Thymus (tissue), 11 donors: ENCODE data around the gene UBE2S. TPM values are rescaled to one million over a fixed set of nuclear protein-coding genes. Genes with fewer than 3 reads are reported as not detected.
A peak's percentile ranks its signal among the peaks of the same experiment; 100 is the strongest.

ENCODE experiments used
- DNase-seq, 9 donors: peaks; one replicate each; pipeline ENCODE4 v3.0.0-alpha.2; 2013; ENCODE audit warnings: low spot score in 9 of 9, low read depth in 6 of 9, missing footprints in 1 of 9
- H3K27ac ChIP-seq, 2 donors: one replicate each; pipeline ENCODE4 v1.5.1; 2013; ENCODE audit warnings: control low read depth in 1 of 2, low read depth in 1 of 2, low read length in 1 of 2, mild to moderate bottlenecking in 1 of 2, moderate library complexity in 1 of 2
- H3K27me3 ChIP-seq, 2 donors: one replicate each; pipeline ENCODE4 v1.5.1; 2013; ENCODE audit warnings: low read length in 1 of 2; ENCODE audit not compliant: control insufficient read depth in 2 of 2, insufficient read depth in 1 of 2
- H3K36me3 ChIP-seq, 2 donors: one replicate each; pipeline ENCODE4 v1.5.1; 2013; ENCODE audit warnings: low read length in 1 of 2, mild to moderate bottlenecking in 1 of 2, moderate library complexity in 1 of 2; ENCODE audit not compliant: control insufficient read depth in 2 of 2, insufficient read depth in 2 of 2
- H3K4me1 ChIP-seq, 2 donors: one replicate each; pipeline ENCODE4 v1.5.1; 2013; ENCODE audit warnings: low read length in 2 of 2; ENCODE audit not compliant: control insufficient read depth in 2 of 2, insufficient read depth in 2 of 2
- H3K4me3 ChIP-seq, 2 donors: one replicate each; pipeline ENCODE4 v1.5.1; 2013; ENCODE audit warnings: low read length in 2 of 2, control low read depth in 1 of 2, mild to moderate bottlenecking in 1 of 2
- H3K9me3 ChIP-seq, 2 donors: one replicate each; pipeline ENCODE4 v1.5.1; 2013; ENCODE audit warnings: low read length in 1 of 2, mild to moderate bottlenecking in 1 of 2; ENCODE audit not compliant: control insufficient read depth in 2 of 2, insufficient read depth in 1 of 2
- whole genome bisulfite sequencing: extraction: QIAGEN DNeasy Blood & Tissue Kit; methylation state at CpG from one replicate; pipeline ENCODE4 v1.1.7; 2013; 5-methylcytosine and 5-hydroxymethylcytosine counted together
- polyA plus RNA-seq: library from polyadenylated mRNA; stranded (reverse); fragments of 200-250 nt; gene quantifications from one replicate; pipeline ENCODE4 v1.2.3, GENCODE V29; 2013
- total RNA-seq: library from RNA; stranded (reverse); fragments of 120-200 nt; gene quantifications from one replicate; pipeline ENCODE4 v1.2.4, GENCODE V29; 2013
- donor health status: healthy.

Gene UBE2S
- total and polyA plus RNA-seq, 2 donors: 14.6 to 120 TPM

DNA sequence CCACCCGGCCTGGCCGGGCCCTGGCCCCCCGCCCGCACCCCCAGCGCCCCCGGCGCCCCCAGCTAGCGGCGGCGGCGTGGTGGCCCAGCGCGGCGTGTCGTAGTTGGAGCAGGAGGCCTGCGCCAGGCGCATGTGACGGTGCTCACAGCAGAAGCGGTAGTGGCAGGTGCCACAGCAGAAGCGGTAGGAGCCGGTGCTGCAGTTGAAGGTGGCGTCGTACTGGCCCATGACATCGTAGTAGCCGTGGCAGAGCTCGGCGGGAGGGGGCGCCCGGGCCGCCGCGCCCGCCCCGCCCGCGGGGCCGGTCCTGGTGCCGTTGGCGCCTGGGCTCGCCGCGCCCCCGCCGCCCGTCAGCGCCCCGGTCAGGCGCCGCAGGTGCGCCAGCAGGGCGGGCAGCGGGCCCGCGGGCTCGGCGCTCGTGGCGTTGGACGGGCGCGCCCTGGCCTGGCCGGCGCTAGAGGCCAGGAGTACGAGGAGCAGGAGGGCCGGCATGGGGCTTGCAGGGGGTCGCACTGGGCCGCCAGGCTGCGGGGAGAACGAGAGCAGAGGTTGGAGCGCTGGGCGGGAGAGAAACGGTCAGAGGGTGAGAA is 34.9 kb upstream of the UBE2S start:
- 2% methylated on average over 72 of the region's 72 CpGs for WGBS
- Histone ChIP-seq H3K27ac (no peak overlapping the region), H3K4me1 (peaks cover 8 to 22% of the 10 kb centered on the region in 2 donors), H3K9me3 (peaks cover under 1 to 15% of the 10 kb centered on the region in 2 donors), H3K4me3 (peak overlapping the region in 1 of 2 donors; percentile 26), H3K36me3 (no peaks in the 10 kb centered on the region), H3K27me3 (peaks cover 74 to 97% of the 10 kb centered on the region in 2 donors)
- no peak for DNase-seq

DNA sequence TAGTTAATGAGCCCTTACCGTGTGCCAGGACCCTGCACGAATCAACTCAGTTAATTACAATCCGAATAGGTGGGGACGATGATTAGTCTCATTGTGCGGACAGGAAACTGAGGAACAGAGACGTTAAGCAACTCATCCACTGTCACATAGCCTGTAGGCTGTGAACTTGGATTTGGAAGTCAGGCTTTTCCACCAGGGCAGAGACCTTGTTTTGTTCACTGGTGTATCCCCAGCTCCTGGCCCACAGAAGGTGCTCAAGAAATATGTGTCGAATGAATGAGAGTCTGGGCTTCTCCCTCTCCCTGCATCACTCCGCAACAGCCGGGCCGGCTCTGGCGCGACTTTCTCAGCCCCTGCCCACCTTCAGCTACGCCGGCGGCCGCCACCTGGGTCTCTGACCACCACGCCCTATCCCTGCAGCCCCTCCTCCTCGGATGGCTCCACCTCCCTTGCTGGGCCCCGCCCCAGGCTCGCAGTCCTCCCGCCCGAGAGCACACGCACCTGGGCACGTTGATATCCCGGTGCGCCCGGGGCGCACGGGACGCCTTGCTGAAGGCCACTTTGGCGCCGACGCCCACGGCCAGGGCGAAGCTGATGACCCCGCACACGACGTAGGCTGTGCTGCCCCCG is 34.2 kb upstream of the UBE2S start:
- peaks cover 8 to 22% of the 10 kb centered on the region in 2 donors for H3K4me1 ChIP-seq
- no peak overlapping the region for H3K27ac ChIP-seq
- peaks cover 73 to 97% of the 10 kb centered on the region in 2 donors for H3K27me3 ChIP-seq
- no peak for DNase-seq
- WGBS: 4% methylated on average over 39 of the region's 39 CpGs
- H3K4me3 ChIP-seq: peak overlapping the region in 1 of 2 donors; percentile 26
- peaks cover 1 to 15% of the 10 kb centered on the region in 2 donors for H3K9me3 ChIP-seq
- no peaks in the 10 kb centered on the region for H3K36me3 ChIP-seq

DNA sequence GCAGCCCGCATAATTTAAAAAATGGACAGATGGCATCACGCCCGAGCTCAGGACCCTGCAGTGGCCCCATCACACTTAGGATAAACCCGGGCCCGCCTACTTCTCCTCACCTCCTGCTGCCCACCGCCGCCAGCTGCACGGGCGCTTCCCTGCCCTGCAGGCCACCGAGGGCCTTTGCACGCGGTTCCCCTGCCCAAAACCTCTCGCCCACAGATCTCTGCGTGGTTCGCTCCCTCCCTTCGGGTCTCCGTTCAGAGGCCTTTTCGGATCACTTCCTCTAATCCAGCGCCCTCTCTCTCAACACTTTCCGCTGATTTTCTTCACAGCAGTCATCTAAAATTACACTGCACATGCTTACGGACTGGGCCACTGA is 33.7 kb upstream of the UBE2S start:
- Histone ChIP-seq H3K27me3 (peaks cover 76 to 97% of the 10 kb centered on the region in 2 donors), H3K27ac (no peak overlapping the region), H3K4me3 (no peak overlapping the region), H3K9me3 (peaks cover 1 to 15% of the 10 kb centered on the region in 2 donors), H3K4me1 (peaks cover 8 to 22% of the 10 kb centered on the region in 2 donors), H3K36me3 (no peaks in the 10 kb centered on the region)
- 2% methylated on average over 21 of the region's 21 CpGs for WGBS
- DNase-seq: no peak

DNA sequence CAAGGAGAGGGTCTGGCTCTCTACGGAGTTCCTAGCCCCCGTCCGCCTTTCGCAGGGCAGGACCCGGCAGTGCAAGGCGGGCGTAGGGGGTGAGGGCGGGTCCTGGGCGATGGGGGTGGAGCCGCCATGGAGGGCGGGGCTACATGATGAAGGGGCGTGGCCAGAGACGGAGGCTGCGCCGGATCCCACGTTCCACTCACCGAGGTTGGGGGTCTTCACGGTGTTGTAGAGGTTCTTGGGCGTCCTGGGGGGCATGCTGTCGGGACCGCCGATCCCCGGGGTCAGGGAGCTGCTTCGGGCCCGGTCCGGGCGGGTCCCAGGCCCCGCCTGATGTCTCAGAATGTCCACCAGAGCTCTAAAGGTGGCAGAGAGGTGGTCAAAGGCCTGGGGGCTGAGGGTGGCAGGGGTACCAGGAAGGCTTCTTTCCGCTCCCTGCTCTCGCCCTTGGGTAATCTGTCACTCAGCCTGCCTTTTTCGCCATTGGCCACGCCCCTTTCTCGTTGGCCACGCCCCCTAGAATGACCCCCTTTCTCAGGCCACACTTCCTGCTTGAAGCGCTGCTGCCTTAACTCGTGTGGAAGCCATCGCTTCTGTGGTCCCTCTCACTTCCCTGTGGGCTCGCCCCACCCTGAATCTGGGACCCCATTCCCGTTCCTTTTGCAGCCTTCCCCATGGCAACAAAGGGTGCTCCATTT is 33.0 kb upstream of the UBE2S start:
- Histone ChIP-seq H3K27ac (no peak overlapping the region), H3K36me3 (no peaks in the 10 kb centered on the region), H3K9me3 (peaks cover 1 to 15% of the 10 kb centered on the region in 2 donors), H3K4me3 (no peak overlapping the region), H3K27me3 (peaks cover 73 to 97% of the 10 kb centered on the region in 2 donors), H3K4me1 (peaks cover 8 to 22% of the 10 kb centered on the region in 2 donors)
- DNase-seq: no peak
- 19% methylated on average over 39 of the region's 39 CpGs for WGBS

DNA sequence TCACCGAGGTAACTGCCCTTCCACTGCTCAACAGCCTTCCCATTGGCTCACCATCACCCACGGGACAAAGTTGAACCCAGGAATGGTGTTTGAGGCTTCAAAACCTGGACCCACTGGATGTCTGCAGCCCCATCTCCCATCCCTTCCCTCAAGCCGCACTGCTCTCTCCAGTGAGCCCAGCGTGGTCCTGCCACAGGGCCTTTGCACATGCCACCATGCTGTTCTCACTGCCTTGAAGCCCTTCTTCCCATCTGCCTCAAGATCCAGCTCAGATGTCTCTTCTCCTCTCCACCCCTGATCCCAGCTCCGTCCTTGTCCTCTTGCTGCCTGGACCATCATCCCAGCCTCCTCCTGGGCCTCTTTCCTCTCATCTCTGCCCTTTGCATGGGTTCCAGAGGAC is 31.5 kb upstream of the UBE2S start:
- no peak for DNase-seq
- Histone ChIP-seq H3K9me3 (peaks cover 1 to 19% of the 10 kb centered on the region in 2 donors), H3K4me3 (no peak overlapping the region), H3K27me3 (peaks cover 59 to 94% of the 10 kb centered on the region in 2 donors), H3K4me1 (peaks cover 8 to 22% of the 10 kb centered on the region in 2 donors), H3K36me3 (no peaks in the 10 kb centered on the region), H3K27ac (no peak overlapping the region)
- 81% methylated on average over 5 of the region's 5 CpGs for WGBS

DNA sequence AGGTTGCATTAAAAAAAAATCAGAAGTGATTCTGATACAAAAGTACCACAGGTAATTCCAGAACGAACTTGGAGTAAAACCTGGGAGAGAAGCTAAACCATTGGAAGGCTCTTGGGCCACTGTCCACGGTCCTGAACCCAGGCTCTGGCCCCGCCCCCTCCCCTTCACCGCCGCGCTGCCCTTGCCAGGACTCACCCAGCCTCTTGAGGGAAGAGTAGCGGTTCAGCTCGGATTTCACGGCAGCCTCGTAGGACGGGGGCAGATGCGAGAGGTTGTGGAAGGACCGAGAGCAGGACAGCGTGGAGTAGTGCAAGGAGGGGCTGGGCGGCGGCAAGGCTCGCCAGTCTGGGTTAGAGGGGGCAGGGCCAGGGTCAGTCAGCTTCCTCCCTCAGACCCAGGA is 29.8 kb upstream of the UBE2S start:
- 6% methylated on average over 17 of the region's 17 CpGs for WGBS
- Histone ChIP-seq H3K9me3 (peaks cover 1 to 19% of the 10 kb centered on the region in 2 donors), H3K4me1 (peaks cover 2 to 17% of the 10 kb centered on the region in 2 donors), H3K27me3 (peaks cover 60 to 94% of the 10 kb centered on the region in 2 donors), H3K4me3 (no peak overlapping the region), H3K36me3 (no peaks in the 10 kb centered on the region), H3K27ac (no peak overlapping the region)
- peak in 1 of 9 donors; percentile 43 for DNase-seq

DNA sequence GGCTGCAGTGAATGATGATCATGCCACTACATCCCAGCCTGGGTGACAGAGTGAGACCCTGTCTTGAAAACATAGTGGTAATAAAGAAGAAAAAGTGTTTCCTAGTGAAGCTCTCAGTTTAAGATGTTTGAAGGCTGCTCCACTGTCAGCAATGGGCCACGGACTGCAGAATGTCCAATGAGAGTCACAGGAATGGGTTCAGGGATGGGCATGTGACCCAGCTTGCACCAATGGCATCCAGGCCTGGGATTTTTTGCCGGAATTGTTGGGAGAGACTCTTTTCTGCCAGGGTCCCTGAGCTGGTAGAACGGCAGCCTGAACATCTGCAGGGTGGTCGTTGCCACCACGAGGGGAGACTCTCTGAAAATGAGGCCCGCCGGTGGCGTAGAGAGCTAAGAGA is 29.3 kb upstream of the UBE2S start:
- no peak overlapping the region for H3K4me3 ChIP-seq
- H3K36me3 ChIP-seq: no peaks in the 10 kb centered on the region
- 50% methylated on average over 8 of the region's 8 CpGs for WGBS
- DNase-seq: no peak
- peaks cover 54 to 94% of the 10 kb centered on the region in 2 donors for H3K27me3 ChIP-seq
- H3K4me1 ChIP-seq: peaks cover 0 to 14% of the 10 kb centered on the region in 2 donors
- no peak overlapping the region for H3K27ac ChIP-seq
- peaks cover 1 to 19% of the 10 kb centered on the region in 2 donors for H3K9me3 ChIP-seq

DNA sequence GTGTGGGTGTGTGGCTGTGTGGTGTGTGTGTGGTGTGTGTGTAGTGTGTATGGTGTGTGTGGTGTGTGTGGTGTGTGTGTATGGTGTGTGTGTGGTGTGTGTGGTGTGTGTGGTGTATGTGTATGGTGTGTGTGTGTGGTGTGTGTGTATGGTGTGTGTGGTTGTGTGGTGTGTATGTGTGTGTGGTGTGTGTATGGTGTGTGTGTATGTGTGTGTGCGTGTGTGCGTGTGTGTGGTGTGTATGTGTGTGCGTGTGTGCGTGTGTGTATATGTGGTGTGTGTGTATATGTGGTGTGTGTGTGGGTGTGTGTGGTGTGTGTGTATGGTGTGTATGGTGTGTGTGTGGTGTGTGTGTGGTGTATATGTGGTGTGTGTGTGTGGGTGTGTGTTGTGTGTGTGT is 27.4 kb upstream of the UBE2S start:
- Histone ChIP-seq H3K36me3 (peaks cover 0 to 3% of the 10 kb centered on the region in 2 donors), H3K27ac (no peak overlapping the region), H3K4me3 (no peak overlapping the region), H3K9me3 (peaks cover 1 to 7% of the 10 kb centered on the region in 2 donors), H3K27me3 (peaks cover 46 to 87% of the 10 kb centered on the region in 2 donors), H3K4me1 (peaks cover 0 to under 1% of the 10 kb centered on the region in 2 donors)
- 97% methylated on average over 4 of the region's 4 CpGs for WGBS
- no peak for DNase-seq

DNA sequence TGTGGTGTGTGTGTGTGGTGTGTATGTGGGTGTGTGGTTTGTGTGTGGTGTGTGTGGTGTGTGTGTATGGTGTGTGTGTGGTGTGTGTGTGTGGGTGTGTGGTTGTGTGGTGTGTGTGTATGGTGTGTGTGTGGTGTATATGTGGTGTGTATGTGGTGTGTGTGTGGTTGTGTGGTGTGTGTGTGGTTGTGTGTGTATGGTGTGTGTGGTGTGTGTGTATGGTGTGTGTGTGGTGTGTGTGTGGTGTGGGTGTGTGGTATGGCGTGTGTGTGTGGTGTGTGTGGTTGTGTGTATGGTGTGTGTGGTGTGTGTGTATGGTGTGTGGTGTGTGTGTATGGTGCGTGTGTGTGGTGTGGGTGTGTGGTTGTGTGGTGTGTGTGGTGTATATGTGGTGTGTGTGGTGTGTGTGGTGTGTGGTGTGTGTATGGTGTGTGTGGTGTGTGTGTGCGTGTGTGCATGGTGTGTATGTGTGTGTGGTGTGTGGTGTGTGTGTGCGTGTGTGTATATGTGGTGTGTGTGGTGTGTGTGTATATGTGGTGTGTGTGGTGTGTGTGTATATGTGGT is 26.9 kb upstream of the UBE2S start:
- peaks cover 42 to 84% of the 10 kb centered on the region in 2 donors for H3K27me3 ChIP-seq
- H3K4me3 ChIP-seq: no peak overlapping the region
- WGBS: 71% methylated on average over 4 of the region's 4 CpGs
- H3K9me3 ChIP-seq: peaks cover 1 to 9% of the 10 kb centered on the region in 2 donors
- peaks cover 0 to 3% of the 10 kb centered on the region in 2 donors for H3K36me3 ChIP-seq
- DNase-seq: no peak
- no peaks in the 10 kb centered on the region for H3K4me1 ChIP-seq
- no peak overlapping the region for H3K27ac ChIP-seq
